Measurements from ENCODE around the gene GRIK2.
A peak's percentile ranks its signal among the peaks of the same experiment; 100 is the strongest.
"Not testable (repeated sequence)": the region's sequence is repeated elsewhere in the genome, so short reads cannot be mapped to it uniquely, and the experiment has no call there.

Gene GRIK2

GRCh38 chr6:102064142-102064541 lies 670.6 kb downstream of the GRIK2 start:
- no peak for DNase-seq

GRCh38 chr6:102066301-102066700 lies 672.8 kb downstream of the GRIK2 start:
- no peak for DNase-seq

GRCh38 chr6:102068349-102068929 lies 674.9 kb downstream of the GRIK2 start:
- no peak for DNase-seq

GRCh38 chr6:102075539-102075938 lies 682.0 kb downstream of the GRIK2 start:
- DNase-seq = no peak

- DNase-seq = no peak
These were observed 691.7 kb downstream of the GRIK2 start for GRCh38 chr6:102085257-102085656.

GRCh38 chr6:102088160-102088559 lies 694.7 kb downstream of the GRIK2 start:
- not testable (repeated sequence) for DNase-seq

- peak; percentile 10 for DNase-seq
These were observed 720.9 kb downstream of the GRIK2 start for GRCh38 chr6:102114402-102114801.

- DNase-seq = no peak
These were observed 722.4 kb downstream of the GRIK2 start for GRCh38 chr6:102115911-102116310.

- DNase-seq = no peak
These were observed 724.5 kb downstream of the GRIK2 start for GRCh38 chr6:102118034-102118433.

All from GDM1 (cell line).